ENCODE measurements around the gene SSC5D.

The SSC5D gene

GRCh38 chr19:55544776-55545439 lies 56.7 kb downstream of the SSC5D start:
- no peaks in the 10 kb centered on the region for H3K36me3 ChIP-seq (ENCODE audit: control insufficient read depth in 2 of 2, insufficient read depth in 1 of 2, low read length in 2 of 2)
- ChIA-PET CTCF (interaction anchor here (0.6 kb wide), 1 partner anchor 1231 kb away, joined by 6 read pairs; no protein-coding TSS in a partner anchor), POLR2A (no interaction called here)
- H3K9me3 ChIP-seq (ENCODE audit: control insufficient read depth, insufficient read depth, low read depth, low read length), result no peaks in the 10 kb centered on the region
- TF ChIP-seq ZNF324 (tag by site-specific recombination; IDR thresholded peaks at IDR 0.05), result no peak
- TF ChIP-seq PRDM1 (tag by site-specific recombination; IDR thresholded peaks at IDR 0.05), result 0 out of 2 replicates have a peak, but pooled peaks have one; percentile 19
- H3K27ac ChIP-seq (ENCODE audit: extremely low read depth, low read depth, low read length), result no peak overlapping the region
- no peak overlapping the region for H3K4me3 ChIP-seq (ENCODE audit: low read depth, low read length)
- H3K4me1 ChIP-seq (ENCODE audit: control insufficient read depth, insufficient read depth, low read length), result peaks cover 6% of the 10 kb centered on the region

- Histone ChIP-seq H3K36me3 (ENCODE audit: control insufficient read depth in 2 of 2, insufficient read depth in 1 of 2, low read length in 2 of 2) (no peaks in the 10 kb centered on the region), H3K9me3 (ENCODE audit: control insufficient read depth, insufficient read depth, low read depth, low read length) (no peaks in the 10 kb centered on the region), H3K4me1 (ENCODE audit: control insufficient read depth, insufficient read depth, low read length) (peaks cover 9% of the 10 kb centered on the region), H3K4me3 (ENCODE audit: low read depth, low read length) (no peak within 1 kb of the TSS), H3K27ac (ENCODE audit: extremely low read depth, low read depth, low read length) (no peak within 1 kb of the TSS)
- TF ChIP-seq ZNF518A (tag by site-specific recombination; conservative IDR thresholded peaks at IDR 0.05; ENCODE audit: low read depth) (no peak), ZNF114 (tag by site-specific recombination; IDR thresholded peaks at IDR 0.05) (no peak), ZNF561 (tag by site-specific recombination; IDR thresholded peaks at IDR 0.05; ENCODE audit: borderline replicate concordance) (no peak), ZNF571 (tag by site-specific recombination; IDR thresholded peaks at IDR 0.05) (no peak), ZNF366 (tag by site-specific recombination; conservative IDR thresholded peaks at IDR 0.05) (no peak), ZNF274 (IDR thresholded peaks at IDR 0.05; ENCODE audit: low read length) (no peak), ZNF274 (tag by site-specific recombination; IDR thresholded peaks at IDR 0.05; ENCODE audit: borderline replicate concordance) (no peak), ZNF157 (tag by site-specific recombination; IDR thresholded peaks at IDR 0.05) (no peak), ZNF521 (tag by site-specific recombination; IDR thresholded peaks at IDR 0.05) (no peak), ZBTB7A (tag by site-specific recombination; IDR thresholded peaks at IDR 0.05; ENCODE audit: low read depth) (no peak), ZNF324 (tag by site-specific recombination; IDR thresholded peaks at IDR 0.05) (no peak), ZNF404 (tag by site-specific recombination; IDR thresholded peaks at IDR 0.05) (no peak), WT1 (tag by site-specific recombination; IDR thresholded peaks at IDR 0.05) (no peak), ZNF501 (tag by site-specific recombination; IDR thresholded peaks at IDR 0.05) (no peak), ZSCAN18 (tag by site-specific recombination; IDR thresholded peaks at IDR 0.05) (no peak)
- CTCF ChIA-PET, result interaction anchor here (0.6 kb wide), 1 partner anchor 1232 kb away, joined by 6 read pairs; no protein-coding TSS in a partner anchor
- POLR2A ChIA-PET, result no interaction called here
Observed at GRCh38 chr19:55545443-55545842, 57.2 kb downstream of the SSC5D start, which contains the start of gene SBK3. Gene SBK3 (minus strand): TSS chr19:55545543. CDS start chr19:55545543, 0 bp downstream.
